Measurements from ENCODE around the gene LRRK2.

DNA sequence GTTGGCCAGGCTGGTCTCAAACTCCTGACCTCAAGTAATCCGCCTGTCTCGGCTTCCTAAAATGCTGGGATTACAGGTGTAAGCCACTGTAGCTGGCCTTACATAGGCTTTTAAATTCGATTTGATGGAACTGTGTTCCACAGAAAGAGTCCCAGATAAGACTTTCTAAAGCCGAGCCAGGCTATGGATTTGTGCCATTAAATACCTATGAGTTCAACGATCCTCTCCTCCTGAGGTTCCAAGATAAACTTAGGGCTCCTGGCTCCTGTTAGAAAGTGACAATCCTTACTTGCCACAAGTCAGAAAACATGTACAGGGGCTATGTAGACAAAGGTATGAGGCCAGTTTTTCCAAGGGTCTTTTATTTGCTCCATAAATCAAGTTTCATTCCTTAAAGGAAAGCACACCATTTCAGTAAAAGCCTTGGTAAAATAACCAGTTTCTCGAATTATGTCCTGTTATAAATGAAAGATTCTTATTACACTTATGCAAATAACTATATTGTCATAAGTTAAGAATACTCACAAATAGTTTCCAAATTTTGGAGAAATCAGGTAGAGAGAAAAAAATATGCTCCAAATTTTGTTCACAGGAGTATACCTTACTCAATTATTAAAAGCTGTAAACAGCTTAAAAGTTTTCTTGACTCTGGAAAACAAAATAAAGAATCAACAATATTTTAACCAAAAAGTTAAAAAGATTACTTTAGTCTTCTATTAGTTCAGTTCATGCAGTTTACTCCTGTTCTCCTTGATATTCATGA lies 36.1 kb upstream of the LRRK2 start:
- TF ChIP-seq, protein P1, sequence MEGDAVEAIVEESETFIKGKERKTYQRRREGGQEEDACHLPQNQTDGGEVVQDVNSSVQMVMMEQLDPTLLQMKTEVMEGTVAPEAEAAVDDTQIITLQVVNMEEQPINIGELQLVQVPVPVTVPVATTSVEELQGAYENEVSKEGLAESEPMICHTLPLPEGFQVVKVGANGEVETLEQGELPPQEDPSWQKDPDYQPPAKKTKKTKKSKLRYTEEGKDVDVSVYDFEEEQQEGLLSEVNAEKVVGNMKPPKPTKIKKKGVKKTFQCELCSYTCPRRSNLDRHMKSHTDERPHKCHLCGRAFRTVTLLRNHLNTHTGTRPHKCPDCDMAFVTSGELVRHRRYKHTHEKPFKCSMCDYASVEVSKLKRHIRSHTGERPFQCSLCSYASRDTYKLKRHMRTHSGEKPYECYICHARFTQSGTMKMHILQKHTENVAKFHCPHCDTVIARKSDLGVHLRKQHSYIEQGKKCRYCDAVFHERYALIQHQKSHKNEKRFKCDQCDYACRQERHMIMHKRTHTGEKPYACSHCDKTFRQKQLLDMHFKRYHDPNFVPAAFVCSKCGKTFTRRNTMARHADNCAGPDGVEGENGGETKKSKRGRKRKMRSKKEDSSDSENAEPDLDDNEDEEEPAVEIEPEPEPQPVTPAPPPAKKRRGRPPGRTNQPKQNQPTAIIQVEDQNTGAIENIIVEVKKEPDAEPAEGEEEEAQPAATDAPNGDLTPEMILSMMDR (IDR thresholded peaks at IDR 0.05): no peak
- TF ChIP-seq JUN (IDR thresholded peaks at IDR 0.05): no peak
- TF ChIP-seq, protein P2, sequence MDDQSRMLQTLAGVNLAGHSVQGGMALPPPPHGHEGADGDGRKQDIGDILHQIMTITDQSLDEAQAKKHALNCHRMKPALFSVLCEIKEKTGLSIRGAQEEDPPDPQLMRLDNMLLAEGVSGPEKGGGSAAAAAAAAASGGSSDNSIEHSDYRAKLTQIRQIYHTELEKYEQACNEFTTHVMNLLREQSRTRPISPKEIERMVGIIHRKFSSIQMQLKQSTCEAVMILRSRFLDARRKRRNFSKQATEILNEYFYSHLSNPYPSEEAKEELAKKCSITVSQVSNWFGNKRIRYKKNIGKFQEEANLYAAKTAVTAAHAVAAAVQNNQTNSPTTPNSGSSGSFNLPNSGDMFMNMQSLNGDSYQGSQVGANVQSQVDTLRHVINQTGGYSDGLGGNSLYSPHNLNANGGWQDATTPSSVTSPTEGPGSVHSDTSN (IDR thresholded peaks at IDR 0.05): no peak
- TF ChIP-seq ZNF302 (CRISPR knock-in tag; IDR thresholded peaks at IDR 0.05): no peak
- TF ChIP-seq MAZ (IDR thresholded peaks at IDR 0.05; ENCODE audit: borderline replicate concordance, low read depth, low read length): no peak
- no peak for TF ChIP-seq EP300 (IDR thresholded peaks at IDR 0.05)
- no peak for TF ChIP-seq MYC (IDR thresholded peaks at IDR 0.05; ENCODE audit: borderline replicate concordance, low read length)
- no peak for TF ChIP-seq CBX8 (IDR thresholded peaks at IDR 0.05)
- no peak for TF ChIP-seq MAFK (IDR thresholded peaks at IDR 0.05; ENCODE audit: partially characterized antibody)
- TF ChIP-seq NPAS2 (CRISPR knock-in tag; IDR thresholded peaks at IDR 0.05; ENCODE audit: borderline replicate concordance): no peak
- TF ChIP-seq ZSCAN20 (CRISPR knock-in tag; IDR thresholded peaks at IDR 0.05): no peak
- TF ChIP-seq RAD21 (conservative IDR thresholded peaks at IDR 0.05 in 1 of 2, IDR thresholded peaks at IDR 0.05 in 1 of 2): no peak

All from A549 (cell line).